ENCODE data around the gene HTT. TPM values are rescaled to one million over a fixed set of nuclear protein-coding genes. Genes with fewer than 3 reads are reported as not detected.
A peak's percentile ranks its signal among the peaks of the same experiment; 100 is the strongest.

HTT gene
- total and polyA plus RNA-seq, 4 experiments from 2014 or later, result 0.57 to 67.7 (median 33.5) TPM

DNA sequence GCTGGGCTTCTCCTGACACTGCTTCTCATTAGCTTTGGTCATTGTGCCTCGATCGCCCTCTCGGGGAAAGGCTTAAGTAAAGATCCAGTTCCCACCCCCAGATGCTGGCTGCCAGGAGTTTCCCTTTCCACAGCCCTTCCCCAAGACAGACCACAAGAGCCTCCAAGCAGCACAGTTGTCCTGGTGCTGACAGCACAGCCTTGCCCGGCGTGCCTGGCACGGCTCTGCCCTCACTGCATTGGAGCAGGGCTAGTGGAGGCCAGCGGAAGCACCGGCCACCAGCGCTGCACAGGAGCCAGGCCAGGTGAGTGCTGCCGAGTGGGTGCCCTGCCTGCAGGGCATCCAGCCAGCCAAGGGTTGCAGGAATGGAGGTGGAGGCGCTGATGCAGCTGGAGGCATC lies 164.8 kb downstream of the HTT start:
- H3K27ac ChIP-seq (ENCODE audit: low read depth, low read length), result no peak overlapping the region
- Mint-ChIP-seq H3K4me3 (no peak overlapping the region), H3K36me3 (peaks cover 21 to 50% of the 10 kb centered on the region in 2 donors), H3K27me3 (no peaks in the 10 kb centered on the region), H3K4me1 (peaks cover 11 to 18% (median 15%) of the 10 kb centered on the region in 4 donors), H3K9me3 (peaks cover 0 to 2% (median 0%) of the 10 kb centered on the region in 8 donors), H3K27ac (no peak overlapping the region)
- H3K36me3 ChIP-seq (ENCODE audit: insufficient read depth, low read length), result peaks cover 16% of the 10 kb centered on the region
- no peak overlapping the region for H3K4me3 ChIP-seq (ENCODE audit: low read length in 2 of 2)
- no peaks in the 10 kb centered on the region for H3K9me3 ChIP-seq (ENCODE audit: control insufficient read depth in 1 of 2, low read length in 2 of 2)
- H3K27me3 ChIP-seq (ENCODE audit: insufficient read depth, low read length), result no peaks in the 10 kb centered on the region
- ChIA-PET POLR2A (ENCODE audit: partially characterized antibody) (no interaction called here), CTCF (ENCODE audit: partially characterized antibody) (no interaction called here)
- intact Hi-C loops (cut with micrococcal nuclease), result no loop called here
- DNase-seq, result no peak
- peaks cover 11% of the 10 kb centered on the region for H3K4me1 ChIP-seq (ENCODE audit: insufficient read depth, low read length)

GRCh38 chr4:3239998-3240920 lies 165.8 kb downstream of the HTT start:
- Histone ChIP-seq H3K4me3 (ENCODE audit: low read length in 2 of 2) (no peak overlapping the region), H3K9me3 (ENCODE audit: control insufficient read depth in 1 of 2, low read length in 2 of 2) (no peaks in the 10 kb centered on the region), H3K27me3 (ENCODE audit: insufficient read depth, low read length) (no peaks in the 10 kb centered on the region), H3K27ac (ENCODE audit: low read depth, low read length) (no peak overlapping the region), H3K4me1 (ENCODE audit: insufficient read depth, low read length) (peaks cover 11% of the 10 kb centered on the region), H3K36me3 (ENCODE audit: insufficient read depth, low read length) (peaks cover 13% of the 10 kb centered on the region)
- Mint-ChIP-seq H3K4me3 (no peak overlapping the region), H3K9me3 (peaks cover 0 to 2% (median 0%) of the 10 kb centered on the region in 8 donors), H3K27me3 (no peaks in the 10 kb centered on the region), H3K27ac (peak overlapping the region in 1 of 7 donors; percentile 4), H3K4me1 (peaks cover 11 to 18% (median 15%) of the 10 kb centered on the region in 4 donors), H3K36me3 (peaks cover 15 to 43% of the 10 kb centered on the region in 2 donors)
- no peak for DNase-seq
- ChIA-PET CTCF (ENCODE audit: partially characterized antibody) (no interaction called here), POLR2A (ENCODE audit: partially characterized antibody) (no interaction called here)
- intact Hi-C loops (cut with micrococcal nuclease), result no loop called here

GRCh38 chr4:3240936-3241522 lies 166.5 kb downstream of the HTT start:
- POLR2A ChIA-PET (ENCODE audit: partially characterized antibody), result no interaction called here
- Histone ChIP-seq H3K9me3 (ENCODE audit: control insufficient read depth in 1 of 2, low read length in 2 of 2) (no peaks in the 10 kb centered on the region), H3K27me3 (ENCODE audit: insufficient read depth, low read length) (no peaks in the 10 kb centered on the region), H3K4me1 (ENCODE audit: insufficient read depth, low read length) (peaks cover 11% of the 10 kb centered on the region), H3K27ac (ENCODE audit: low read depth, low read length) (no peak overlapping the region), H3K36me3 (ENCODE audit: insufficient read depth, low read length) (peaks cover 8% of the 10 kb centered on the region), H3K4me3 (ENCODE audit: low read length in 2 of 2) (no peak overlapping the region)
- Mint-ChIP-seq H3K27ac (peak overlapping the region in 1 of 7 donors; percentile 51), H3K36me3 (peaks cover 15 to 39% of the 10 kb centered on the region in 2 donors), H3K4me1 (peaks cover 11 to 18% (median 15%) of the 10 kb centered on the region in 4 donors), H3K27me3 (no peaks in the 10 kb centered on the region), H3K9me3 (peaks cover 0 to 2% (median 0%) of the 10 kb centered on the region in 8 donors), H3K4me3 (no peak overlapping the region)
- CTCF ChIA-PET (ENCODE audit: partially characterized antibody), result interaction anchor here (0.5 kb wide), 1 partner anchor 50 kb away, joined by 3 read pairs; no protein-coding TSS in a partner anchor
- no peak for DNase-seq
- intact Hi-C loops (cut with micrococcal nuclease), result no loop called here

DNA sequence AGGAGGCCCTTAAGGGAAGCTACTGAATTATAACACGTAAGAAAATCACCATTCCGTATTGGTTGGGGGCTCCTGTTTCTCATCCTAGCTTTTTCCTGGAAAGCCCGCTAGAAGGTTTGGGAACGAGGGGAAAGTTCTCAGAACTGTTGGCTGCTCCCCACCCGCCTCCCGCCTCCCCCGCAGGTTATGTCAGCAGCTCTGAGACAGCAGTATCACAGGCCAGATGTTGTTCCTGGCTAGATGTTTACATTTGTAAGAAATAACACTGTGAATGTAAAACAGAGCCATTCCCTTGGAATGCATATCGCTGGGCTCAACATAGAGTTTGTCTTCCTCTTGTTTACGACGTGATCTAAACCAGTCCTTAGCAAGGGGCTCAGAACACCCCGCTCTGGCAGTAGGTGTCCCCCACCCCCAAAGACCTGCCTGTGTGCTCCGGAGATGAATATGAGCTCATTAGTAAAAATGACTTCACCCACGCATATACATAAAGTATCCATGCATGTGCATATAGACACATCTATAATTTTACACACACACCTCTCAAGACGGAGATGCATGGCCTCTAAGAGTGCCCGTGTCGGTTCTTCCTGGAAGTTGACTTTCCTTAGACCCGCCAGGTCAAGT lies 167.5 kb downstream of the HTT start:
- CTCF ChIA-PET (ENCODE audit: partially characterized antibody), result no interaction called here
- Mint-ChIP-seq H3K4me3 (no peak overlapping the region), H3K9me3 (no peaks in the 10 kb centered on the region), H3K27me3 (no peaks in the 10 kb centered on the region), H3K36me3 (peaks cover 15 to 36% of the 10 kb centered on the region in 2 donors), H3K4me1 (peaks cover 11 to 18% (median 15%) of the 10 kb centered on the region in 4 donors), H3K27ac (peak overlapping the region in 2 of 7 donors; percentile 21 to 50)
- Histone ChIP-seq H3K27me3 (ENCODE audit: insufficient read depth, low read length) (no peaks in the 10 kb centered on the region), H3K4me1 (ENCODE audit: insufficient read depth, low read length) (peaks cover 11% of the 10 kb centered on the region), H3K4me3 (ENCODE audit: low read length in 2 of 2) (no peak overlapping the region), H3K9me3 (ENCODE audit: control insufficient read depth in 1 of 2, low read length in 2 of 2) (no peaks in the 10 kb centered on the region), H3K36me3 (ENCODE audit: insufficient read depth, low read length) (peaks cover 8% of the 10 kb centered on the region), H3K27ac (ENCODE audit: low read depth, low read length) (no peak overlapping the region)
- no peak for DNase-seq
- intact Hi-C loops (cut with micrococcal nuclease), result no loop called here
- POLR2A ChIA-PET (ENCODE audit: partially characterized antibody), result no interaction called here

DNA sequence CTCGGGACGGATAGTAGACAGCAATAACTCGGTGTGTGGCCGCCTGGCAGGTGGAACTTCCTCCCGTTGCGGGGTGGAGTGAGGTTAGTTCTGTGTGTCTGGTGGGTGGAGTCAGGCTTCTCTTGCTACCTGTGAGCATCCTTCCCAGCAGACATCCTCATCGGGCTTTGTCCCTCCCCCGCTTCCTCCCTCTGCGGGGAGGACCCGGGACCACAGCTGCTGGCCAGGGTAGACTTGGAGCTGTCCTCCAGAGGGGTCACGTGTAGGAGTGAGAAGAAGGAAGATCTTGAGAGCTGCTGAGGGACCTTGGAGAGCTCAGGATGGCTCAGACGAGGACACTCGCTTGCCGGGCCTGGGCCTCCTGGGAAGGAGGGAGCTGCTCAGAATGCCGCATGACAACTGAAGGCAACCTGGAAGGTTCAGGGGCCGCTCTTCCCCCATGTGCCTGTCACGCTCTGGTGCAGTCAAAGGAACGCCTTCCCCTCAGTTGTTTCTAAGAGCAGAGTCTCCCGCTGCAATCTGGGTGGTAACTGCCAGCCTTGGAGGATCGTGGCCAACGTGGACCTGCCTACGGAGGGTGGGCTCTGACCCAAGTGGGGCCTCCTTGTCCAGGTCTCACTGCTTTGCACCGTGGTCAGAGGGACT lies 168.8 kb downstream of the HTT start:
- Histone ChIP-seq H3K36me3 (ENCODE audit: insufficient read depth, low read length) (peaks cover 8% of the 10 kb centered on the region), H3K4me1 (ENCODE audit: insufficient read depth, low read length) (peaks cover 11% of the 10 kb centered on the region), H3K27me3 (ENCODE audit: insufficient read depth, low read length) (no peaks in the 10 kb centered on the region), H3K27ac (ENCODE audit: low read depth, low read length) (no peak overlapping the region), H3K4me3 (ENCODE audit: low read length in 2 of 2) (no peak overlapping the region), H3K9me3 (ENCODE audit: control insufficient read depth in 1 of 2, low read length in 2 of 2) (no peaks in the 10 kb centered on the region)
- H3K4me1 Mint-ChIP-seq, result peaks cover 11 to 18% (median 15%) of the 10 kb centered on the region in 4 donors
- H3K9me3 Mint-ChIP-seq, result no peaks in the 10 kb centered on the region
- H3K27me3 Mint-ChIP-seq, result no peaks in the 10 kb centered on the region
- no peak overlapping the region for H3K4me3 Mint-ChIP-seq
- ChIA-PET POLR2A (ENCODE audit: partially characterized antibody) (no interaction called here), CTCF (ENCODE audit: partially characterized antibody) (interaction anchor here (1.1 to 2.3 kb wide), 2 partner anchors 49 to 93 kb away, joined by 4 to 13 read pairs; no protein-coding TSS in a partner anchor)
- DNase-seq, result peak in 2 of 5 donors; percentile 12 to 15
- peaks cover 14 to 28% of the 10 kb centered on the region in 2 donors for H3K36me3 Mint-ChIP-seq
- intact Hi-C loops (cut with micrococcal nuclease), result no loop called here
- peak overlapping the region in 4 of 7 donors; percentile 64 to 75 (median 66) for H3K27ac Mint-ChIP-seq

DNA sequence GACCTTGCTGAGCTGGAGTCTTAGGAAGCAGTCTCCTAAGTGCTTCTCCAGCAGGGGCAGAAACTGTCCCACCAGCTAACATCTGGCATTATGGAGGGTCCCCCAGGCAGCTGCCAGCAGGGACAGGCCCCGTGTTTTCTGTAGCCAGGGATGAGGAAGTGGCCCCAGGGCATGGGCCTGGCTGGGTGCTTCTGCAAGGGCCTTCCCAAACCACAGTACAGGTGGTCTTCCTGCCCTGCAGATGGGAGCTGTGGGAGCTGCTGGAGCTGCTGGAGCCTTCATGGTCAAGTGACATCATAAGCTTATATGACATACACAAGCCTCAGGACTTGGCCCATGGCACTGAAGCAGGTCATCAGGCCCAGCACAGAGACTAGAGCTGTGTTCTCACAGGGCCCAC lies 169.5 kb downstream of the HTT start:
- intact Hi-C loops (cut with micrococcal nuclease), result no loop called here
- H3K4me3 Mint-ChIP-seq, result no peak overlapping the region

More for the DNA sequence above, 169.5 kb downstream of the HTT start:
- Histone ChIP-seq H3K27ac (ENCODE audit: low read depth, low read length) (no peak overlapping the region), H3K27me3 (ENCODE audit: insufficient read depth, low read length) (no peaks in the 10 kb centered on the region), H3K4me3 (ENCODE audit: low read length in 2 of 2) (no peak overlapping the region), H3K9me3 (ENCODE audit: control insufficient read depth in 1 of 2, low read length in 2 of 2) (no peaks in the 10 kb centered on the region), H3K4me1 (ENCODE audit: insufficient read depth, low read length) (peaks cover 11% of the 10 kb centered on the region), H3K36me3 (ENCODE audit: insufficient read depth, low read length) (peaks cover 8% of the 10 kb centered on the region)
- CTCF ChIA-PET (ENCODE audit: partially characterized antibody), result interaction anchor here (0.9 to 2.3 kb wide), 5 partner anchors 41 to 93 kb away, joined by 3 to 13 read pairs (median 4); no protein-coding TSS in a partner anchor
- no peak for DNase-seq
- Mint-ChIP-seq H3K27ac (peak overlapping the region in 2 of 7 donors; percentile 29 to 55), H3K27me3 (no peaks in the 10 kb centered on the region), H3K9me3 (no peaks in the 10 kb centered on the region), H3K36me3 (peaks cover 12 to 22% of the 10 kb centered on the region in 2 donors), H3K4me1 (peaks cover 11 to 18% (median 15%) of the 10 kb centered on the region in 4 donors)
- POLR2A ChIA-PET (ENCODE audit: partially characterized antibody), result no interaction called here

All from CD4-positive, alpha-beta memory T cell (primary cell).